Astrocyte of the cerebellum (primary cell): ENCODE measurements around the gene KMT5C.

Experiments
- DNase-seq: peaks from one replicate; pipeline ENCODE4 v3.0.0-alpha.2; 2011; ENCODE audit warnings: low read depth
- H3K4me3 ChIP-seq: 2 replicates; pipeline ENCODE4 v1.5.1; 2011; ENCODE audit warnings: mild to moderate bottlenecking, low read depth, low read length, moderate library complexity
- in situ Hi-C: cut with HindIII; loops from 2 replicates; pipeline ENCODE4 v1.10.0; 2017; ENCODE audit warnings: low sequenced_read_pairs
- TF ChIP-seq, protein P1 (sequence below): IDR thresholded peaks from 2 replicates; pipeline ENCODE4 v1.5.1; 2012; ENCODE audit warnings: low read length, low read depth, moderate library complexity, mild to moderate bottlenecking; ENCODE audit errors: missing control alignments

The KMT5C gene

DNA sequence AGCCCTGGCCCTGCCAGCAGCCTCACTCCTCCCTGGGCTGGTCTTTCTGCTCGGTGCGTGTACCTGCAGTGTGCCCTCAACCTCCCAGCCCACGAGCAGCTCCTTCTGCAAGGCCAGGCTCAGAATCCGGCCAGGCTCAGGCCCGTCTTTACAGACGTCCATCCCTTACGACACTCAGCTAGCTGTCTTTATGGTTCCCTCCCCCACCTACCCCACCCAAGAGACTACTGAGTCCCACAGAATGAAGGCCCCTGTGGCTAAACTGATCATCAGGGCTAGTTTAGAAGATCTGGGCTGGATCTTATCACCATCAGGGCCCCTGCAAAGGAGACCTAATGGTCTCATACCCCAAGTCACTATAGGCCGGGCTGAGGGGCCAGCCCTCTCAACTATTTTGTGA, 25.3 kb upstream of the KMT5C start:
- TF ChIP-seq, protein P1, sequence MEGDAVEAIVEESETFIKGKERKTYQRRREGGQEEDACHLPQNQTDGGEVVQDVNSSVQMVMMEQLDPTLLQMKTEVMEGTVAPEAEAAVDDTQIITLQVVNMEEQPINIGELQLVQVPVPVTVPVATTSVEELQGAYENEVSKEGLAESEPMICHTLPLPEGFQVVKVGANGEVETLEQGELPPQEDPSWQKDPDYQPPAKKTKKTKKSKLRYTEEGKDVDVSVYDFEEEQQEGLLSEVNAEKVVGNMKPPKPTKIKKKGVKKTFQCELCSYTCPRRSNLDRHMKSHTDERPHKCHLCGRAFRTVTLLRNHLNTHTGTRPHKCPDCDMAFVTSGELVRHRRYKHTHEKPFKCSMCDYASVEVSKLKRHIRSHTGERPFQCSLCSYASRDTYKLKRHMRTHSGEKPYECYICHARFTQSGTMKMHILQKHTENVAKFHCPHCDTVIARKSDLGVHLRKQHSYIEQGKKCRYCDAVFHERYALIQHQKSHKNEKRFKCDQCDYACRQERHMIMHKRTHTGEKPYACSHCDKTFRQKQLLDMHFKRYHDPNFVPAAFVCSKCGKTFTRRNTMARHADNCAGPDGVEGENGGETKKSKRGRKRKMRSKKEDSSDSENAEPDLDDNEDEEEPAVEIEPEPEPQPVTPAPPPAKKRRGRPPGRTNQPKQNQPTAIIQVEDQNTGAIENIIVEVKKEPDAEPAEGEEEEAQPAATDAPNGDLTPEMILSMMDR = no peak
- H3K4me3 ChIP-seq = no peak overlapping the region
- DNase-seq = no peak
- in situ Hi-C loops = no loop called here

DNA sequence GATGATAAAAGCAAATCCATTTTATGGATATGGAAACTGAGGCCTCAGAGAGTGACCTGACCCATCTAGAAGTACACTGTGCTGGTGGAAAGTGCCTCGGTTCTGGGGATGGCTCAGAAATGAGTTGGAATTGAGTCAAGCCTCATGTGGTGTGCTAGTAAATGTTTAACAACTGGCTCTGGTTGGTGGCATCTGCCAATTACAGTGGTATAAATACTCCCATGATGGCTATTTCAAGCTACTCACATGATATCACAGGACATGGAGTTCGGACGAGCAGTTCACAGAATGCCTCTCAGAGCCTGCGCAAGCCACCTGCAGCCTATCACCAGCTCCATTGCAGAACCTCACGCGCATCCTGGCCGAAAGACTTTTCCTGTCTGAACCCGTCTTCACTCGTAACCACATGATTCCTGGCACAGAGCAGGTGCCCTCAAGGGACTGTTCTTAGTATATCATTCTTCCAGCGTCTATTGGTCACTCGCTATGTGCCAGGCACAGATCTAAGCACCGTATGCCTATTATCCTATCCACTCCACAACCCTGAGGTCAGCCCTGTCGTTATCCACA, 23.6 kb upstream of the KMT5C start:
- in situ Hi-C loops = no loop called here
- no peak overlapping the region for H3K4me3 ChIP-seq

DNA sequence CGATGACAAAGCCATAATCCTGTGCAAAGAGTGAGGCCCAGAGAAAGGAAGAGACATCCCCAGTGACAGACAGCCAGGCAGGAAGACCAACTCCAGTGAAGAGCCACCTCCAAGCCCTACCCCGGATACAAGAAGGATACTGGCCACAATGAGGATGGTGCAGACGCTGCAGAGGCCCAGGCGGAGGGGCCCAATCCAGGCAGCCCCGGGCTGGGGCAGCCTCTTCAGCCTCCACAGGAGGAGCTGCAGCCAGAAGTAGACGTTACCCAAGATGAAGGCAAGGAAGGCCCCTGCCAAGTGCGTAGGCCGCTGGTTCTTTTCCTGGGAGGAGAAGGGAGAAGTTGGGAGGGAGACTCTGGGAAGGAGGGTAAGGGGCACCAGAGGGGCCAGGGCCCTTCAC, 23.0 kb upstream of the KMT5C start:
- in situ Hi-C loops = no loop called here
- TF ChIP-seq, protein P1 = no peak
- H3K4me3 ChIP-seq = no peak overlapping the region
- DNase-seq = no peak

More for the DNA sequence above, 23.6 kb upstream of the KMT5C start:
- DNase-seq = no peak
- TF ChIP-seq, protein P1 = no peak

DNA sequence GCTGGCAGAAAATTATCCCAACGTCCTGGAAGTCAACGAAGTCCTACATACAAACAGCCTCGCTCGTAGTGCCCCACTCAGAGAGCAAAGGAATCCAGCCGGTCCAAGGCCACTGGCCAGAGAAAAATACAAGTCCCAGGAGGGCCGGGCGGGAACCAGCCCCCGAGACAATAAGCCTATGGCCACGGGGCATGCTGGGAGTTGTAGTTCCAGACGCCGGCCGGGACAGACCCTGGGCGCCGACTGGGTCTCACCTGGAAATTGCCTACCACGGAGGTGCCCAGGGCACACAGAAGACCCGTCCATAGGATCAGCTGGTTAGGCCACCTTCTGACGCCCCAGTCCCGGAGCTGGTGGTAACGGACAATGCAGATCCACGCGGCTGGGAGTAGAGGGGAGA, 19.9 kb upstream of the KMT5C start:
- in situ Hi-C loops = no loop called here
- TF ChIP-seq, protein P1 = no peak
- no peak for DNase-seq
- peak overlapping the region; percentile 14 for H3K4me3 ChIP-seq

DNA sequence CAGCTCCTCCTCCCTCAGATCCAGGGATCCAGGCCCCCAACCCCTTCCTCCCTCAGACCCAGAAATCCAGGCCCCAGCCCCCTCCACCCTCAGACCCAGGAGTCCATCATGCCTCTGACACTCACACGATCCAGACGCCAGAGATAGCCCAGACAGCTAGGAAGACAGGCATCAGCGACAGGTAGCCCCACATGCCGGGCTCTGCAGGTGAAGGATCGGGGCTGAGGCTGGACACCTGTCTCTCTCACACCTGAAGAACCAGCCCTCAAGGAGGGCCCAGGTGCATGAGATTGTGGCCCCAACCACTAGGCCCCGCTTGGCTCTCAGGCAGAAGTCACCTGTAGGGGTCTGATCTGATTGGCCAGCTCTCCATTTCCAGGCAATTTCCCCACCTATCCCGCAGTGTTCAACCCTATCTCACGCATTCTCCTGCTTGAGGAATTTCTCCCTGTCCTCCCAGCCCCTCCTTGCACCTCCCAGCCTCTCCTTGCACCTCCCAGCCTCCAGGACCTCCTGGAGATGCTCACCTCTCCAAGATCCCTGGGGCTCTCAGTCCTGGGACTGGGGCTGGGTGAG, 18.7 kb upstream of the KMT5C start:
- in situ Hi-C loops = no loop called here
- no peak for DNase-seq
- TF ChIP-seq, protein P1 = no peak
- no peak overlapping the region for H3K4me3 ChIP-seq

DNA sequence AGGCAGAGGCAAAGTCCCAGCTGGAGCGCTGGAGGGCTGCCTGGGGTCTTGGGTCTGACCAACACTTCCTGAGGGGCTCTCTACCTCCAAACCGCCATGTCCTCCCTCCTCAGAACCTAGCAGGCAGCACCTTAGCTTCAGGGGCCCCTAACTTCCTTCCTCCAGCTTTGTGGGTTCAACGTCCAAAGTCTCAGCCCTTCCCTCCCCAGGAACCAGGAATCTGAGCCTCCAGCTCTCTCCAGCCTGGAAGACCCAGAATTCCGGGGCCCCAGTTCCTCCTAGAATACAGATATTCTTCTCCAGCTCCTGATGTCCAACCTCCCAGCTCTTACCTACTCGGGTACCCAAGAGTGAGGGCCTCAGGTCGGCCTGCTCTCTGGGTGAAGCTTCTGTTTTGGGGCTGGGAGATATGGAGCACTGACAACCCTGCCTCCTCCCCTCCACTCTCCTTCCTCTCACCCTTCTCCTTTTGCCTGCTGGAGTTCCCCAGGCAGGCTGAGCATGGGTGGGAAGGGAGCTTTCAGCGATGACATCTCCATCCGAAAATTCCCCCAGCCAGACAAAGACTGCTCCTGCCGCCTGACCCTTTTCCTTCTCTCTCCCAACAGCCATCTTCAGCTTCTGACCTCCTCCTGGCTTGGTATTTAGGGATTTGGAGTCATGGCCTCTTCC, 18.1 kb upstream of the KMT5C start:
- in situ Hi-C loops = no loop called here
- H3K4me3 ChIP-seq = no peak overlapping the region
- TF ChIP-seq, protein P1 = no peak
- DNase-seq = no peak
